HG02885 (cell line): ENCODE results near the gene TNRC6C.
"Not testable (repeated sequence)": the region's sequence is repeated elsewhere in the genome, so short reads cannot be mapped to it uniquely, and the experiment has no call there.

ENCODE experiments used
- ATAC-seq: cut with Tn5 transposase; IDR thresholded peaks from one replicate; pipeline ENCODE4 v1.9.1; 2021; ENCODE audit warnings: mild to moderate bottlenecking; ENCODE audit not compliant: unreplicated experiment, poor library complexity

Gene TNRC6C

GRCh38 chr17:77930780-77931768 lies 27.4 kb upstream of the TNRC6C start:
- ATAC-seq, result no peak

GRCh38 chr17:77933777-77934398 lies 24.6 kb upstream of the TNRC6C start:
- no peak for ATAC-seq

GRCh38 chr17:77935121-77935571 lies 23.4 kb upstream of the TNRC6C start:
- no peak for ATAC-seq

GRCh38 chr17:77935744-77936143 lies 22.8 kb upstream of the TNRC6C start:
- not testable (repeated sequence) for ATAC-seq

- ATAC-seq, result no peak
Observed at GRCh38 chr17:77936881-77937280, 21.6 kb upstream of the TNRC6C start.

- no peak for ATAC-seq
Observed at GRCh38 chr17:77941004-77941403, 17.5 kb upstream of the TNRC6C start.

GRCh38 chr17:77942112-77942988 lies 16.2 kb upstream of the TNRC6C start:
- no peak for ATAC-seq

GRCh38 chr17:77943971-77944370 lies 14.5 kb upstream of the TNRC6C start:
- no peak for ATAC-seq

- no peak for ATAC-seq
Observed at GRCh38 chr17:77944390-77945222, 13.9 kb upstream of the TNRC6C start.

GRCh38 chr17:77946900-77947645 lies 11.4 kb upstream of the TNRC6C start:
- ATAC-seq, result no peak

GRCh38 chr17:77948690-77949114 lies 9.8 kb upstream of the TNRC6C start:
- ATAC-seq, result no peak

- no peak for ATAC-seq
Observed at GRCh38 chr17:77951123-77951522, 7.4 kb upstream of the TNRC6C start.

GRCh38 chr17:77952368-77952767 lies 6.1 kb upstream of the TNRC6C start:
- no peak for ATAC-seq

GRCh38 chr17:77957235-77957856 lies 1.2 kb upstream of the TNRC6C start:
- ATAC-seq, result no peak

GRCh38 chr17:77958716-77959125 lies 218 bp downstream of the TNRC6C start:
- peak; percentile 25 for ATAC-seq

GRCh38 chr17:77959126-77959925 lies 823 bp downstream of the TNRC6C start:
- ATAC-seq, result no peak

GRCh38 chr17:77959926-77960521 lies 1.5 kb downstream of the TNRC6C start:
- no peak for ATAC-seq
